Fibroblast of the conjunctiva (primary cell): ENCODE data around the gene TNP2.

Experiments used
- DNase-seq: peaks from one replicate; pipeline ENCODE4 v3.0.0-alpha.2; 2010; ENCODE audit warnings: low read depth

Gene TNP2

DNA sequence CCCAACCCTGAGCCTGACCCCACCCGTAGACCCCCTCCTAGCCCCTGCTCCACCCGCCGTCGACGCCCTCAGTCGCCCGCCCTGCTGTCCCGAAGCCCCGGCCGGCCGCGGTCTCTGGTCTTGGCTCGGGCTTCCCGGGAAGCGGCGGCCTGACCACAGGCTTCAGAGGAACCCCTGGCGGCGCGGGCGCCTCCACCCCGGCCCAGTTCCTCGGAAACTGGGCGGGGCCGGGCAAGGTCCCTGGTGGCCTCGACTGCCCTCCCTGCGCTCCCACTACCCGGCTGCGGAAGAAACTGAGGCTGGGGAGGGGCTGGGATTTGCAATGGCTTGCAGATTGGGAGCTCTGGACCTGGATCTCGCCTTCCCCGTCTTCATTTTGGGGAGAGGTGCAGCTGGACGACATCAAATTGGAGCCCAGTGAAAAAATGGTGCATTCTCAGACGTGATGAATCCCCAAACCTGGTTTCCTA is 12.4 kb downstream of the TNP2 start:
- peak; percentile 24 for DNase-seq

DNA sequence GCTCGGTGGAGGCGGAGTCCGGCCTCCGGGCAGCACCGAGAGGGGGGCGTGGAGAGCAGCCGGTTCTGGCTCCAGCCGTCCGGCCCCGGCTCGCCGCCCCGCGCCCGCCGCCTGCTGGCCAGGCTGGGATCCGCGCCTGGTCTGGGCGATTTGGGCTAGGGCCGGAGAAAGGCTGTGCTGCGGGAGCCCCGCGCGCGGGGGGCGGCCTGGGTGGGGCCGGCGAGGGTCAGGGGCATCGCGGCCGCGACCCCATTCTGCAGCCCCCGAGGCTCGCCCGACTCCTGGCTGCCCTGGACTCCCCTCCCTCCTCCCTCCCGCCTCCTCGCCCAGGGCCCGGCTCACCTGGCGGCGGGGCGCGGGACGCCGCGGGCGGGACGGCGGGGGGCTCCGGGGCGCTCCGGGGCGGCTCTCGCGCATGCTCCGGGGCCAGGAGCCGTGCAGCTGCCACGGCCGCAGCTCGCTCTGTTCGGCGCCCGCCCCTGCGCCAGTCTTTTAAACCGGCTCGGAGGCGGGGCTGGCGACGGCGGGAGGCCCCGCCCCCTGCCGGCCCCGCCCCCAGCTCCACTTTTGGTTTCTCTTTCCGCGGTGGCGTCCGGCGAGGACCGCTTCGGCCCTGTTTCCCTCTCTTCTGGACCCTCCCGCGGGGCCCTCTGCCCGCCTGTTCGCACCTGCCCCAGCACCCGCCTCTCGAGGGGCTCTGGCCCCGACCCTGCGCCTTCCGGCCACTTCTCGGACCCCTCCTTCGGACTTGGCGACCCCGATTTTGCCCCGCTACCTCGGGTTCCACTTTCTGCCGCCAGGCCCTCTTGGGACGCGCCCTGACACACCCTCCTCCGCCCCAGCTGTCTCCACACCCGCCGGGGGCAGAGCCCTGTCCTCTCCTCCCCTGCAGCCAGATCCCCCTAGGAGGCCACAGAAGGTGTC is 13.1 kb downstream of the TNP2 start, which contains the start of gene SOCS1:
Gene SOCS1 (minus strand): TSS at position 468 of the 924 bp plus-strand sequence. CDS start 726 bp downstream, outside the sequence.
- DNase-seq, result peak; percentile 67

DNA sequence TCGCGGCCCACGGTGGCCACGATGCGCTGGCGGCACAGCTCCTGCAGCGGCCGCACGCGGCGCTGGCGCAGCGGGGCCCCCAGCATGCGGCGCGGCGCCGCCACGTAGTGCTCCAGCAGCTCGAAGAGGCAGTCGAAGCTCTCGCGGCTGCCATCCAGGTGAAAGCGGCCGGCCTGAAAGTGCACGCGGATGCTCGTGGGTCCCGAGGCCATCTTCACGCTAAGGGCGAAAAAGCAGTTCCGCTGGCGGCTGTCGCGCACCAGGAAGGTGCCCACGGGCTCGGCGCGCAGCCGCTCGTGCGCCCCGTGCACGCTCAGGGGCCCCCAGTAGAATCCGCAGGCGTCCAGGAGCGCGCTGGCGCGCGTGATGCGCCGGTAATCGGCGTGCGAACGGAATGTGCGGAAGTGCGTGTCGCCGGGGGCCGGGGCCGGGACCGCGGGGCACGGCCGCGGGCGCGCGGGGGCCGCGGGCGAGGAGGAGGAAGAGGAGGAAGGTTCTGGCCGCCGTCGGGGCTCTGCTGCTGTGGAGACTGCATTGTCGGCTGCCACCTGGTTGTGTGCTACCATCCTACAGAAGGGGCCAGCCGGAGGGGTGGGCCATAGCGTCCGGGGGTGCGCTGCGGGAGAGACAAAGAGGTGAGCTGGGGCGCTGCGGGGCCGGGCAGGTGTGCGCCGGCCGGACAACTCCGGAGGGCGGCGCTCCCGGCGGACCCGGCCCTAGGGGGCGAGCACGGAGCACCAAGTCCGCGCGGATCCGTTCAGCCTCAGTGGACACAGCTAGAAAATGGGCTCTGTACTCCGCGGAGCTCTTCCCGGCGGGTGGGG is 14.0 kb downstream of the TNP2 start:
- no peak for DNase-seq

DNA sequence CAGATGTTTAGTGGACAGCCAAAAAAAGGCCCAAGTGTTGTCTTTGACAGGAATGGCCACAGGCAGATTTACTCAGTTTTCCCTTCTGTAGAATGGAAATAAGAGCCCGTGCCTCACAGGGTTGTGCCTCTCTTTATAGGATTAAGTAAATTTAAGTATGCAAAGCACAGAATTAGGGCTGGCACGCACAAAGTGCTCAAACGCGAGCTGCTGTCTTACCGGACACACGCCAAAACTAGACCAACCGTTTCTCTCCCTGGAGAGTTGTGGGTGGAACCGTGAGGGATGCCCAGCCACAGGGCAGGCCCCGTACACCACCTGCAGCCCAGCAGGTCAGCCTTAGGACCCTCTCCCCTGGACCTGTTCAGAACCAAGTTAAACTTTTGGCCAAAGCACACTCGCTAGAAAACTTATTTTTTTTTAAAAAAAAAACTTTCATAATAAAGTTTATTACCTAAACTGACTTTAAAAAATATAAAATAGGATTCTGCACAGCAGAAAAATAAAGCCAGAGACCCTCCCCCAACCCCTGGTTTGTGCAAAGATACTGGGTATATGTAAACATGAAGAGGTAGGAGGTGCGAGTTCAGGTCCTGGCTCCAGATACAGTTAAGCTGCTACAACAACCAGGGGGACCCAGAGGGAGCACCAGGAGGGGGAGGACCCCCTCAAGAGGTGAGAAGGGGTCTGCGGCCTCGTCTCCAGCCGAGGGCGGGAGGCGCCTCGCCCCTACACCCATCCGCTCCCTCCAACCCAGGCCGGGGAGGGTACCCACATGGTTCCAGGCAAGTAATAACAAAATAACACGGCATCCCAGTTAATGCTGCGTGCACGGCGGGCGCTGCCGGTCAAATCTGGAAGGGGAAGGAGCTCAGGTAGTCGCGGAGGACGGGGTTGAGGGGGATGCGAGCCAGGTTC is 14.9 kb downstream of the TNP2 start:
- DNase-seq, result no peak

DNA sequence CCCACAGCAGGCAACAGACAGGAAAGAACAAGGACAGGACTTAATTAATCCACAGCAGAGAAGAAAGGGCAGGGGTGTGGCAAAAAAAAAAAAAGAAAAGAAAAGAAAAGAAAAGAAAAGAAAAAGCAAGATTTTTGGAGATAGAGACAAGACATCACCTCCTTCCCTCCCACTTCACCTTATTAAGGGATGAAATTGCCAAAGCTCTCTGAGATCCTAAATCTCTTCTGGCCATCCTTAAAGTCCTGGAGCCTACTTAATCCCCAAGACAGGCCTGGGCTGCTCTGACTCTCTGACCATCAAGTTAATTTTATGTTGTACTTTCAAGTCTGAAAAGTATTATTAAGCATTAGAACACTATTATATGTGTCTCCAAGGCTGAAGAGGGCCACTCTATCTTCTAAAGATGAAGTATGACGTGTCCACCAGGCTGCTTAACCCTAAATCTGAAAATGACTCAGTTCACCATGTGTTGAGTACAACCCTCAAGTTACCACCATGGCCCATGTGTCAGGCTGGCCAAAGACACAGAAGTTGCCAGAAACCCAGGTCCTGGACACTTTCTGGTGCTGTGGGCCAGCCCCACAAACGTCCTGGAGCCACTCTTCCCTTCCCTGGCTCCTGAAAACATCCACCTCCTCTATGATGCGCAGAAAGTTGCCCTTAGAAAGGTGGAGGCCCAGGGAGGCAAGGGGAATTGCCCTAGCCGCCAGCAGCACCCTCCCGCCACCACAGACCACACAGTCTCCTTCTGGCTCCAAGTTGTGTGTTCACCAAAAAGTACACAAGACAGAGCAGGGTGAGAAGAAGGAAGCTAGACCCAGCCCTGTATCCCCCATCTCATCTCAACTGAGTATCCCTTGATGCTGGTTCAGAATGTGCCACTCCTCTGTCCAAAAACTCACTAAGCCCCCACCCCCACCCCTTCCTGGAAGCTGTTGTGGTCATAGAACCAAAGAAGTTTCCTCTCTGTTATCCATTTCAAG is 15.8 kb downstream of the TNP2 start:
- DNase-seq, result no peak

DNA sequence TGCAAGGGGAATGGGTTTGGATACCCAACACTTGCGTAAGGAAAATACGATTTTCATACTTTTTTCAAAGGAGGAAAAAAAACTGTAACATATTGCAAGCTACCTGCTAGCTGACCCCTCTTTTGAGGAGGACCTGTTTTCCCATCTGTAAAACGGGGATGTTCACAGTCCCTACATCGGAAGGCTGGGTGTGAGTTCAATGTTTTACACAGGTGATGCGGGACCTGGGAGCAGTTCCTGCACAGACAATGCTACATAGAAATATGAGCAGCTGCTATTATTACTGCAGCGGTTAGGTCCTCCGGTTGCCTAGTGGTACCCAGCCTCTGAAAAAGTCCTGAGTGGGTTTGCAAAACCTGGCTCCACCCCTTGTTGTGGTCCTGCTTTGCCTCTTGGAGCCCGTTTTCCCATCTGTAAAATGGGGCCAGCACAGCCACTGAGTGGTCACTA is 16.6 kb downstream of the TNP2 start:
- no peak for DNase-seq

DNA sequence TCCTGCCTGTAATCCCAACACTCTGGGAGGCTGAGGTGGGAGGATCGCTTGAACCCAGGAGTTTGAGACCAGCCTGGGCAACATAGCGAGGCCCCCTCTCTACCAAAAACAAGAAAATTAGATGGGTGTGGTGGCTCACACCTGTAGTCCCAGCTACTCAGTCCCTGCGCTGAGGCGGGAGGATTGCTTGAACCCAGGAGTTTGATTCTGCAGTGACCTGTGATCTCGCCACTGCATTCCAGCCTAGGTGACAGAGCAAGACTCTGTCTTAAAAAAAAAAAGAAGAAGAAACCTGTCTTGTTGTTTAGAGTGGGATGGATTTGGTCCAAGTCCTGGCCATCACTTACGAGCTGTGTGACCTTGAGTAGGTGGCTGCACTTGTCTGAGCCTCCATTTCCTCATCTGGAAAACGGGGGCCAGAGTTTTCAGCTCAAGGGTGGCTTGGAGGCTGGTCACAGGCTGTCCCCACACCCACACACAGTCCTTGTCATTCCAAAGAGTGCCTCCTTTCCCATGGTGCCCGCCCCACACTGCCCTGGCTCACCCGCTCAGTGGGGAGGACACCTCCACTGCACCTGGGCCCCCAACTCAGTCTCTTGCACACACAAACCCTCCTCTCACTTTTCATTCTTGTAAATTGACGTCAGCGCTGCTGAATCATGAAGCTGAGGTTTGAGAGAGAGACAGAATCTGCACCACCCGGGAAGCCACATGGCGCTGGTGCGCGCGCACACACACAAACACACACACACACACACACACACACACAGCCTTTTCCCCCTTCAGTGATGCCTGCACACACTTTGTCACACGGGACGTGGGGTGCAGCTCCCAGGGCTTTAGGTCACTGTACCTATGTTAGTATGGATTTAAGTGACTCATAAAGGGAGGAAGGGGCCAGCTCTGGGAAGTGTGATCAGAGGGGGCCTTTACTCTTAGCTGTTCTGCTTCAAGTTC is 17.3 kb downstream of the TNP2 start:
- no peak for DNase-seq

DNA sequence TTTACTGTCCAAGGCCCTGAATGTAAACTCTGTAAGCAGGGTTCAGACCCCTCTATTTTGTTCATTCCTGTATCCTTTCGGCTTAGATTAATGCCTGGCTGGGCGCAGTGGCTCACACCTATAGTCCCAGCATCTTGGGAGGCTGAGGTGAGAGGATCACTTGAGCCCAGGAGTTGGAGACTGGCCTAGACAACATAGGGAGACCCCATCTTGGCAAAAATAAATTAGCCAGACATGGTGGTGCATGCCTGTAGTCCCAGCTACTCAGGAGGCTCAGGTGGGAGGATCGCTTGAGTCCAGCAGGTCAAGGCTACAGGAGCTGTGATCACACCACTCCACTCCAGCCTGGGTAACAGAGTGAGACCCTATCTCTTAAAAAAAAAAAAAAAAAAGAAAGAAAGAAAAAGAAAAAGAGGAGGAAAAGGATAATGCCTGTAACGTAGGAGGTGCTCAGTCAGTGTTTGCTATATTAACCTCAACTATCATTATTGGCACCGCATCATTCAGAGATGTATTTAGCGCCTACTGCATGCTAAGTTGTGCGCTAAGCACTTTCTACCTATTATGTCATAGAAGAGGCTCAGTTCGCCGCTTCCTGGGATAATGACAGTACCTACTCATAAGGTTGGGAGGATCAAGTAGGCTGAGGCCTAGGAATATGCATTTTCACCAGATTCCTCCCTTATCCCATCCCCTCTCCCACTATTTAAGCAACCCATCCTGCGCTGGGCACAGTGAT is 18.2 kb downstream of the TNP2 start:
- no peak for DNase-seq

DNA sequence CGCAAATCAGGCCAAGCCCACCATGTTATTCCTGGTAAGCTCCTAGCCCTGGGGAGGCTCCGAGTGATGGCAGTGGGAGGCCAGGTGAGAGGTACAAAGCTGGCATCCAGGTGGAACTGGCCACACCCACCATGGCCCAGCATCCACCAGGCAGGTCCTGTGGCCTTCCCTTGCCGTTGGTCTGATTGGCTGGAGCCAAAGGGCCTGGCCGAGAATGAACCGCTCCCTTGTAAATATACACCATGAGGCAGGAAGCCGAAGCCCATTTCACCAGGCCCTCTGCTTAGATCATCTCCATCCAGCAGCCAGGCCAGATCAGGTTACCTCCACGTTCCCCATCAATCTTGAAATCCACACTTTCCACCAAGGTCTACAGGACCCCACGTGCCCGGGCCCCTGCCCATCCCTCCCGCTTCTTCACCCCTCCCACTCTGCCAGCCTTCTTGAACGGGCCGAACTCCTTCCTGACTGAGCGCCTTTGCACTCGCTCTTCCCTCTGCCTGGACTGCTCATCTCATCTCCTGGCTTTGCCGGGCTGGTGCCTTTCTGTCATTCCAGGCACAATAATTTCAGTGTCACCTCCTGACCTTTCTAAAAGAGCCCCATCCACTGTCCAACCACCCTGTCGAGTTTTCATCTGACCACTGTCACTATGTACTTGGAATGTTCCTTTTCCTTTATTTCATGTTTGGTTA is 18.9 kb downstream of the TNP2 start:
- no peak for DNase-seq

DNA sequence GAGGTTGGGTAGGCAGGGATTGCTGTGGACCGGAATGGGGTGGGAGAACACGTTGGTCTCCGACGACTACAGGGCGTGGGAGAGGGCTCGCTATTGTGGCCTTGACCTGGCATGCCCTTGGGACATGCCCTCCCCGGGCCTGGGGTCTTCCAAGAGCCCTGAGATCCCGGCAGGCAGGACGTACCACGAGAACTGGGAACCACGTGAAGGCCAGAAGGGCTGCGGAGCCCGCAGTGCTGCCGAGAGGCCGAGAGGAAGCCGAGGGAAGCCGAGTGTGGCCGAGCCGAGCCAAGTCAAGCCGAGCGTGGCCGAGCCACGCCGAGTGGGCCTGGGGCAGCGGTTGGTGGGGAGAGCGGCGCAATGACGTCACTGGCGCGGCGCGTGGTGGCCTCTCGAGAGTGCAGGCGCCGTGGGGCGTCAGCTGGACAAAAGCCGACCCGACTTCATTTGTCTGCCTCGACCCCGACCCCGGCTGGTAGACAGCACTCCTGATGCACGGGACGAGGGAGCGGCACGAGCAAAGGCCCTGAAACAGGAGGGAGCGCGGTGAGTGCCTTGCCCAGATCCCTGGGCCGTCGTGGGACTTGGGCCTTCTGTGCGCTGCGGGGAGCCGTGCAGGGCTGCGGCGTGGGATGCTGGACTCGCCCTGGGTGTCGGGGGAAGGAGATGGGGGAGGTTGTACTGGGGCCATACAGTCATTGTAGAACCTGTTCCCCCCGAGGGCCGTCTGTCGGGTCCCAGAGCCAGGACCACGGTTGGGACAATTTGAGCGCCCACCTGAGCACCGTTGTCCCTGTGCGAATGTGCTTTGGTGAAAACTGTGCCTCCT is 19.7 kb downstream of the TNP2 start:
- DNase-seq, result no peak

DNA sequence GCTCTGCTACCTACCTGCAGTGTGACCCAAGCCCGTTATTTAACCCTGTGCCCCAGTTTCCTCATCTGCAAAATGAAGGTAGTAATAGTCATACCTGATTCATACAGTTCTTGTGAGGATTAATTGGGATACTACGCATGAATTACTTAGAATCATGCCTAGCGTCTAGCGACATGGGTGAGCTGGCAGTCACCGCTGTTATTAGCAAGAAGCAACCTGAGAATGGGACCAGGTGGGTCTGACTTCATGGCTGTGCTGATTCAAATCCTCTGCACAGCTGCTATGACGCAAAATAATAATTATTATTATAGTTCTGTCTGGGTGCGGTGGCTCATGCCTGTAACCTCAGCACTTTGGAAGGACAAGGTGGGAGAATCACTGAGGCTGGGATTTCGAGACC is 21.0 kb downstream of the TNP2 start:
- no peak for DNase-seq

DNA sequence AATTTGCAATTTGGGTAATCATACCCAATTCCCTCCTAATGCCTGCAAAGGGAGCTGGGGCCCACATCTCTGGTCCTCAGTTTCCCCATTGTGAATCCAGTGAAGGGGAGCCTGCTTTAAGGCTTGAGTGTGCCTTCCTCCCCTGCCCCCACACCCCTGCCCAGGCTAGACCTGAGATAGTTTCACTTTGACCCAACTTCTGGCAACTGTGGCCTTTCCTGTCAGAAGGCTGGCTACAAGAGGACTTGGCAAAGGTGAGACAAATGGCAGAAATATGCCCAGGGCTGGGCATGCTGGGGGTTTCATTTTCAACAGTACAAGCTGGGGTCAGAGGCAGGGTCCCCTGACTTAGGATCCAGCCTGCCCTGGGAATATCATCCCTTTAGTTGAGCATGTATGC is 23.1 kb downstream of the TNP2 start:
- no peak for DNase-seq

DNA sequence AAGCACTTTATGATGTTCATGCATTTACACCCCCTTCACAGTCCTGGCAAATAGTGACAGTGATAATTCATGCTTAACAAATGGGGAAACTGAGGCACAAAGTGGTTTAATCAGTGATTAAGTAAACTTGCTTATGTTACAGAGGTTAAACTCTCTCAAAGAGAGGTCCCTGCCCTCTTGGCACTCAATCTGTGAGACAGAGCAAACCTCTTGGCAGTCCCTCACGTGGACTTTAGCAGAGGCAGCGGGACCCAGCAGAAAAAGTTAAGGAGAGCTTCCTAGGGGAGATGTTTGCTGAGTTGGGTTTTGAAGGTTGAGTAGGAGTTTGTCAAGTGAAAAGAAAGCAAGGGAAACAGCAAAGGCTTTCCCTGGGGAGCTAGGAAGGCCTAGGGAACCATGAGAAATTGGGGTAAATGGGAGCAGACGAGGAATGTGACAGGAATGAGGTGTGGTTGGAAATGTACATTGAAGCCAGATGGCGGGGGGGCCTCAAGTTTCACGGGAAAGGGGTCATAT is 23.8 kb downstream of the TNP2 start:
- no peak for DNase-seq

DNA sequence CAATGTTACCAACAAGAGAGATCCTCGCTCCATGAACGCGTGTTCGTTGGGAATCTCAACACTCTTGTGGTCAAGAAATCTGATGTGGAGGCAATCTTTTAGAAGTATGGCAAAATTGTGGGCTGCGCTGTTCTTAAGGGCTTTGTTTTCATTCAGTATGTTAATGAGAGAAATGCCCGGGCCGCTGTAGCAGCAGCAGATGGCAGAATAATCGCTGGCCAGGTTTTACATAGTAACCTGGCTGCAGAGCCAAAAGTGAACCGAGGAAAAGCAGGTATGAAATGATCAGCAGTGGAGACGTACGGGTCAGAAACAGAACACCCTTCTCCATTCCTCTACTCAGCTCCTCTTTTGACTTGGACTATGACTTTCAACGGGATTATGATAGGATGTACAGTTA is 26.5 kb downstream of the TNP2 start:
- DNase-seq, result no peak

DNA sequence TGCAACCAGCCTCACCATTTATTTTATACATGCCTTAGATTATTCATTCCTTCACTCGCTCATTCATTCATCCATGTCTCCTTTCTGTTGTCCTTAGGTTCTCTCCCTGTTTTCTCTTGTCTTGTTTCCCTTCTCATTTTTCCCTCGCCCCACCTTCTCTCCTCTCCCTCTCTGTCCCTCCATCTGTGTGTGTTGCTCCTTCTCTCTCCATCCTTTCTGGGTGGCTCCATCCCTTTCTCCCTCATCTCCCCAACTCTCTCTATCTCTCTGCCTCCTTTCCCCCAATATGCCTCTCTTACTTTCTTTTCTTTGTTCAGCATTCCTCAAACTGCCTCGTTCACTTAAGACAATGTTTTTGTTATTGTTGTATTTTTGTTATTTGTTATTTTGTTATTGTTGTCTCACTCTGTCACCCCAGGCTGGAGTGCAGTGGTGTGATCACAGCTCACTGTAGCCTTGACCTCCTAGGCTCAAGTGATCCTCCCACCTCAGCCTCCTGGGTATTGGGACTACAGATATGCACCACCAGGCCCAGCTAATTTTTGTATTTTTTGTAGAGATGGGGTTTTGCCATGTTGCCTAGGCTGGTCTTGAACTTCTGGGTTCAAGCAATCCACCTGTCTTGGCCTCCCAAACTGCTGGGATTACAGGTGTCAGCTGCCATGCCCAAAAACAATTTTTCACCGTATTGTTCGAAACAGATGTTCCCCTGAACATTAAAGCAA is 27.5 kb downstream of the TNP2 start:
- DNase-seq, result no peak
